ENCODE measurements around the gene KRTAP5-8. TPM values are rescaled to one million over a fixed set of nuclear protein-coding genes. Genes with fewer than 3 reads are reported as not detected.

Gene KRTAP5-8
- total RNA-seq, 1 experiment from 2014 or later, result not detected

- Histone ChIP-seq H3K4me1 (ENCODE audit: control insufficient read depth in 1 of 2, insufficient read depth in 2 of 2, low read length in 2 of 2) (peaks cover 11 to 12% of the 10 kb centered on the region in 2 experiments; a peak in 3 of 4 replicates), H3K4me3 (replicated peaks in 1 of 2; ENCODE audit: low read depth in 1 of 2, low read length in 2 of 2) (no peak overlapping the region), H3K36me3 (ENCODE audit: control insufficient read depth in 1 of 2, insufficient read depth in 2 of 2, low read length in 2 of 2) (peaks cover 9 to 12% of the 10 kb centered on the region in 2 experiments; a peak in 1 of 4 replicates), H3K9me3 (ENCODE audit: control insufficient read depth in 1 of 2, insufficient read depth in 1 of 2, low read depth in 1 of 2, low read length in 2 of 2) (no peaks in the 10 kb centered on the region), H3K9ac (ENCODE audit: low read length) (no peak overlapping the region), H3K9me2 (ENCODE audit: insufficient read depth) (no peaks in the 10 kb centered on the region), H3K4me2 (ENCODE audit: low read length) (no peak overlapping the region), H2AFZ (ENCODE audit: low read depth, low read length, poor library complexity, severe bottlenecking) (no peak overlapping the region), H3K27ac (ENCODE audit: low read depth, low read length) (no peak overlapping the region), H3K79me2 (ENCODE audit: insufficient read depth, low read length) (no peaks in the 10 kb centered on the region), H3K27me3 (ENCODE audit: insufficient read depth, low read length) (no peaks in the 10 kb centered on the region), H4K20me1 (ENCODE audit: insufficient read depth) (no peaks in the 10 kb centered on the region)
- ChIA-PET RAD21 (ENCODE audit: low non-redundant PET in 1 of 2, low total read pairs in 2 of 2, uncharacterized antibody in 2 of 2, unreplicated experiment in 2 of 2) (no interaction called here), POLR2A (no interaction called here), CTCF (no interaction called here)
- DNase-seq (ENCODE audit: low read depth, low spot score) (no peak), ATAC-seq (no peak)
- intact Hi-C loops (cut with micrococcal nuclease), result no loop called here
- no TSS peak for BruUV-seq (replicated peaks)
- TF ChIP-seq POLR2A (IDR thresholded peaks at IDR 0.05; ENCODE audit: borderline replicate concordance, extremely low read depth, insufficient read depth, insufficient read length) (no peak), CEBPB (IDR thresholded peaks at IDR 0.05; ENCODE audit: low read depth) (no peak), ATF3 (IDR thresholded peaks at IDR 0.05) (no peak), EZH2 (IDR thresholded peaks at IDR 0.05) (no peak), EGR1 (IDR thresholded peaks at IDR 0.05; ENCODE audit: low read depth) (no peak), ELF1 (IDR thresholded peaks at IDR 0.05; ENCODE audit: borderline replicate concordance, low read depth) (no peak), CTCF (IDR thresholded peaks at IDR 0.05 in 2 of 3, conservative IDR thresholded peaks at IDR 0.05 in 1 of 3; ENCODE audit: borderline replicate concordance in 1 of 3, insufficient read depth in 1 of 3, low read depth in 2 of 3, low read length in 2 of 3) (no peak), RAD21 (IDR thresholded peaks at IDR 0.05; ENCODE audit: low read depth) (no peak), SRF (IDR thresholded peaks at IDR 0.05; ENCODE audit: low read depth) (no peak), YY1 (IDR thresholded peaks at IDR 0.05; ENCODE audit: extremely low read depth, insufficient replicate concordance, low read depth, low read length) (no peak), ZNF274 (IDR thresholded peaks at IDR 0.05; ENCODE audit: low read depth, low read length) (no peak), SP1 (IDR thresholded peaks at IDR 0.05; ENCODE audit: low read depth) (no peak), FOSL1 (IDR thresholded peaks at IDR 0.05; ENCODE audit: low read depth) (no peak)
Observed at GRCh38 chr11:71502871-71503435, 34.9 kb upstream of the KRTAP5-8 start.

Measured in HCT116 (cell line).